Transverse colon (tissue), 4 donors: ENCODE results near the gene ANO4. TPM values are rescaled to one million over a fixed set of nuclear protein-coding genes. Genes with fewer than 3 reads are reported as not detected.

Source experiments
- DNase-seq: peaks from one replicate; pipeline ENCODE4 v3.0.0-alpha.2; 2019
- H3K27ac ChIP-seq, 4 donors: fragments of 200-600 bp; sonication (generic); 2 replicates each; pipeline ENCODE4 v1.5.1; 2016 to 2018; ENCODE audit warnings: inconsistent platforms in 4 of 4
- H3K27me3 ChIP-seq: fragments of 200-600 bp; sonication (generic); 2 replicates; pipeline ENCODE4 v1.5.1; 2017; ENCODE audit warnings: inconsistent platforms
- H3K36me3 ChIP-seq, 4 donors: fragments of 200-600 bp; sonication (generic); 2 replicates each; pipeline ENCODE4 v1.5.1; 2017 to 2019; ENCODE audit warnings: inconsistent platforms in 4 of 4
- H3K4me1 ChIP-seq, 4 donors: fragments of 200-600 bp; sonication (generic); 2 replicates each; pipeline ENCODE4 v1.5.1; 2017 to 2020; ENCODE audit warnings: inconsistent platforms in 4 of 4
- H3K4me3 ChIP-seq, 4 donors: fragments of 200-600 bp; sonication (generic); 1 replicate in 1 of 4; 2 replicates in 3 of 4; pipeline versions ENCODE4 v1.5.1 to v1.6.1; 2017 to 2019; ENCODE audit warnings: inconsistent platforms in 4 of 4
- H3K9me3 ChIP-seq, 2 donors: fragments of 200-600 bp; sonication (generic); 2 replicates each; pipeline ENCODE4 v1.5.1; 2017 to 2019; ENCODE audit warnings: inconsistent platforms in 2 of 2
- EP300 ChIP-seq: sonication (generic); formaldehyde crosslinking; IDR thresholded peaks from one replicate; pipeline ENCODE4 v1.6.1; 2017; ENCODE audit warnings: antibody characterized with exemption, low read depth
- POLR2A ChIP-seq: fragments of 450-650 bp; IDR thresholded peaks from one replicate; pipeline ENCODE4 v1.6.1; 2016; ENCODE audit warnings: antibody characterized with exemption, mild to moderate bottlenecking, moderate library complexity
- POLR2AphosphoS5 ChIP-seq, 3 donors: sonication (generic); formaldehyde crosslinking; IDR thresholded peaks; one replicate each; pipeline ENCODE4 v1.6.1; 2016; ENCODE audit warnings: antibody characterized with exemption in 3 of 3
- WGBS, 2 donors: methylation state at CpG; one replicate each; pipeline ENCODE4 v1.1.5; 2018; ENCODE audit warnings: low coverage in 1 of 2; 5-methylcytosine and 5-hydroxymethylcytosine counted together
- in situ Hi-C, 4 donors: fragments of 200-750 bp; cut with MboI; loops; one replicate each; pipeline versions ENCODE4 v1.15.0 to v1.15.1; 2017; ENCODE audit warnings: low sequenced_read_pairs in 3 of 4, low pct_ligation_motif_present in 1 of 4, low pct_unique_long_range_greater_than_20kb in 1 of 4
- intact Hi-C: fragments of 100-400 bp; cut with DNase I; formaldehyde crosslinking; loops from one replicate; pipeline ENCODE4 v1.15.1; 2023; ENCODE audit warnings: low total_unique reads
- total RNA-seq, 4 donors: library from RNA; depleted of rRNA; stranded (reverse); fragments of >200 nt; gene quantifications; one replicate each; pipeline ENCODE4 v1.1.0, GENCODE V29; 2016
- TF ChIP-seq, protein P1 (sequence below), 5 experiments: fragments of 200-600 bp in 3 of 5; fragments of 450-650 bp in 2 of 5; sonication (generic) in 3 of 5; IDR thresholded peaks; 1 replicate in 2 of 5; 2 replicates in 3 of 5; pipeline ENCODE4 v1.5.1; 2016 to 2017; ENCODE audit warnings: antibody characterized with exemption in 5 of 5, inconsistent platforms in 3 of 5, mild to moderate bottlenecking in 2 of 5, moderate library complexity in 1 of 5

Gene ANO4
- total RNA-seq, 4 donors from 2014 or later, result 0.14 TPM; not detected in 3

DNA sequence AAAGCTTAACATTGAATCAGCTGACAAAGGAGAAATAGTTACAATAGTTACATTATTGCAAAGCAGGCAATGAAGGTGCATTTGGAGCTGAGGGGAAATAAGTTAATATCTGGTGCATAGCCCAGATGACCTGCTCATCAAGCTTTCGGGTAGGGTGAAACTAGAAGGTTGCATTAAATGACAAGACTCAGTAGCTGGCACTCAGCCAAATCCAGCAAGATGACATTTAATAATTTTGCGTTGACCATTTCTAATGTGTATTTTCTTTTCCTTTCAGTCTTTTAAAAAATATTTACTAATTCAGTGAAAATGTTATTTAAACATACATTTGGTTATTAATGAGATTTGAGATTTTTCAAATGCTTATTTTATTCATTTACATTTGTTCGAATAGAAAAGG, 226.9 kb downstream of the ANO4 start:
- intact Hi-C loops, result no loop called here
- Histone ChIP-seq H3K9me3 (no peaks in the 10 kb centered on the region), H3K27ac (no peak overlapping the region), H3K27me3 (no peaks in the 10 kb centered on the region), H3K4me3 (no peak overlapping the region), H3K4me1 (no peaks in the 10 kb centered on the region), H3K36me3 (no peaks in the 10 kb centered on the region)
- WGBS, 2 donors, result 84 to 87% methylated on average over 3 of the region's 3 CpGs
- in situ Hi-C loops, result no loop called here
- TF ChIP-seq, protein P1, sequence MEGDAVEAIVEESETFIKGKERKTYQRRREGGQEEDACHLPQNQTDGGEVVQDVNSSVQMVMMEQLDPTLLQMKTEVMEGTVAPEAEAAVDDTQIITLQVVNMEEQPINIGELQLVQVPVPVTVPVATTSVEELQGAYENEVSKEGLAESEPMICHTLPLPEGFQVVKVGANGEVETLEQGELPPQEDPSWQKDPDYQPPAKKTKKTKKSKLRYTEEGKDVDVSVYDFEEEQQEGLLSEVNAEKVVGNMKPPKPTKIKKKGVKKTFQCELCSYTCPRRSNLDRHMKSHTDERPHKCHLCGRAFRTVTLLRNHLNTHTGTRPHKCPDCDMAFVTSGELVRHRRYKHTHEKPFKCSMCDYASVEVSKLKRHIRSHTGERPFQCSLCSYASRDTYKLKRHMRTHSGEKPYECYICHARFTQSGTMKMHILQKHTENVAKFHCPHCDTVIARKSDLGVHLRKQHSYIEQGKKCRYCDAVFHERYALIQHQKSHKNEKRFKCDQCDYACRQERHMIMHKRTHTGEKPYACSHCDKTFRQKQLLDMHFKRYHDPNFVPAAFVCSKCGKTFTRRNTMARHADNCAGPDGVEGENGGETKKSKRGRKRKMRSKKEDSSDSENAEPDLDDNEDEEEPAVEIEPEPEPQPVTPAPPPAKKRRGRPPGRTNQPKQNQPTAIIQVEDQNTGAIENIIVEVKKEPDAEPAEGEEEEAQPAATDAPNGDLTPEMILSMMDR (IDR thresholded peaks at IDR 0.05), result no peak
- TF ChIP-seq POLR2AphosphoS5 (IDR thresholded peaks at IDR 0.05) (no peak), POLR2A (no peak), EP300 (no peak)
- no peak for DNase-seq

DNA sequence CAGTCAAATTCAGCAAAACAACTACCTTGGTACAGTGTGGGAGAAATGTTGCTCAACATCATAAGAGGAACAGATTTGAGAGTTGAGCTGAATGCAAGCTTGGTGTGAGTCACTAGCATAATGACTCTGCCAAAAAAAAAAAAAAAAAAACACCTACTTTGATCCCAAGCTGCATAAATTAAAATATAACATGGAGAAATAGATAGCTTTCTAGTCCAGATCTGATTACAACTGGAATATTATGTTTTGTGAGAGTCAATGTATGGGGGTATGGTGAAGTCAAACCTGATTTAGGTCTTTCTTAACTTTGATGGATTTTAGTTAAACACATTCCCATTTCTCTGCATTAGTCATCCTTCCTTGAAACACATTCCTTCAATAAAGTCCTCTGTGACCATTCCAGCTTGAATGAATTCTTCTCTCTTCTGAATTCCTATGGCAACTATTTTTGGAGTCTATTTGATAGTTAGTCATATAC, 227.4 kb downstream of the ANO4 start:
- Histone ChIP-seq H3K9me3 (no peaks in the 10 kb centered on the region), H3K36me3 (no peaks in the 10 kb centered on the region), H3K27me3 (no peaks in the 10 kb centered on the region), H3K4me1 (no peaks in the 10 kb centered on the region), H3K4me3 (no peak overlapping the region), H3K27ac (no peak overlapping the region)
- in situ Hi-C loops, result no loop called here
- TF ChIP-seq POLR2AphosphoS5 (IDR thresholded peaks at IDR 0.05) (no peak), POLR2A (no peak), EP300 (no peak)
- TF ChIP-seq, protein P1 (IDR thresholded peaks at IDR 0.05), result no peak
- intact Hi-C loops, result no loop called here
- no peak for DNase-seq

DNA sequence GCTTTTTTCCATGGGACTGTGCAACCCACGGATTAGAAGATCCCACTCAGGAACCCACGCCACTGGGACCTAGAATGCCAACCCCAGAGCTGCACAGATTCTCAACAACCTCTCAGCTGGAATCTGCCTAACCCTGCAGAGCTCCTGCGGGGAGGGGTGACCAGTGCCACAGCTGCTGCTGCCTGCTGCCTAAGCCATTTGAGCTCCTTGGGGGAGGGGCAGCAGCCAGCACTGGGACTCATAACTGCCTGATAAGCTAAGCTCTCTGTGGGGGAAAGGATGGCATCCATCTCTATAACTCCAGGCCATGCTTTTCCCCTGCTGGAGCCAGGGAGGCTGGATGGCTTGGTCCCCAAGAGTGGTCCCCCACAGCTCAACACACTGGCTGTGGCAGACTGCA, 232.6 kb downstream of the ANO4 start:
- TF ChIP-seq EP300 (no peak), POLR2AphosphoS5 (IDR thresholded peaks at IDR 0.05) (no peak), POLR2A (no peak)
- TF ChIP-seq, protein P1 (IDR thresholded peaks at IDR 0.05), result no peak
- WGBS, 2 donors, result 76% methylated on average over 3 of the region's 3 CpGs; no CpG with 5 or more reads in 1 of the 2 donors
- DNase-seq, result no peak
- Histone ChIP-seq H3K27ac (no peak overlapping the region), H3K9me3 (no peaks in the 10 kb centered on the region), H3K4me1 (no peaks in the 10 kb centered on the region), H3K4me3 (no peak overlapping the region), H3K36me3 (no peaks in the 10 kb centered on the region), H3K27me3 (no peaks in the 10 kb centered on the region)
- in situ Hi-C loops, result no loop called here
- intact Hi-C loops, result no loop called here

DNA sequence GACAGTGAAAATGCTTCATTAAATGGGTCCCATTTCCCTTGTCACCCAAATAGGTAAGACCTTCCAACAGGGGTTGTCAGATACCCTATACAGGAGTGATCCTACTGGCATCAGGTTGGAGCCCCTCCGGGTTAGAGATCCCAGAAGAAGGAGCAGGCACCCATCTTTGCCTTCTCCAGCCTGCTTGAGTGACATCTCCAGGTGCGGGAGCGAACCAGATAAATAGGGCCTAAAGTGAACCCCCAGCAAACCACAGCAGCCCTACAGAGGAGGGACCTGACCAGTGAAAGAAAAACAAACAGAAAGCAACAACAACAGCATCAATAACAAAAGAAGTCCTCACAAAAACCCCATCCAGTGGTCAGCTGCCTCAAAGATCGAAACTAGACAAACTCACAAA, 233.2 kb downstream of the ANO4 start:
- Histone ChIP-seq H3K4me1 (no peaks in the 10 kb centered on the region), H3K36me3 (no peaks in the 10 kb centered on the region), H3K9me3 (no peaks in the 10 kb centered on the region), H3K4me3 (no peak overlapping the region), H3K27ac (no peak overlapping the region), H3K27me3 (no peaks in the 10 kb centered on the region)
- in situ Hi-C loops, result no loop called here
- intact Hi-C loops, result no loop called here
- 78 to 87% methylated on average over 4 of the region's 4 CpGs for WGBS, 2 donors
- DNase-seq, result no peak
- no peak for TF ChIP-seq EP300
- TF ChIP-seq POLR2A, result no peak
- TF ChIP-seq, protein P1 (IDR thresholded peaks at IDR 0.05), result no peak
- no peak for TF ChIP-seq POLR2AphosphoS5 (IDR thresholded peaks at IDR 0.05)
